ENCODE measurements around the gene EGLN3. TPM values are rescaled to one million over a fixed set of nuclear protein-coding genes. Genes with fewer than 3 reads are reported as not detected.
A peak's percentile ranks its signal among the peaks of the same experiment; 100 is the strongest.

Gene EGLN3
- 10 to 100 TPM; 12.7 to 13.7 TPM for total RNA-seq

DNA sequence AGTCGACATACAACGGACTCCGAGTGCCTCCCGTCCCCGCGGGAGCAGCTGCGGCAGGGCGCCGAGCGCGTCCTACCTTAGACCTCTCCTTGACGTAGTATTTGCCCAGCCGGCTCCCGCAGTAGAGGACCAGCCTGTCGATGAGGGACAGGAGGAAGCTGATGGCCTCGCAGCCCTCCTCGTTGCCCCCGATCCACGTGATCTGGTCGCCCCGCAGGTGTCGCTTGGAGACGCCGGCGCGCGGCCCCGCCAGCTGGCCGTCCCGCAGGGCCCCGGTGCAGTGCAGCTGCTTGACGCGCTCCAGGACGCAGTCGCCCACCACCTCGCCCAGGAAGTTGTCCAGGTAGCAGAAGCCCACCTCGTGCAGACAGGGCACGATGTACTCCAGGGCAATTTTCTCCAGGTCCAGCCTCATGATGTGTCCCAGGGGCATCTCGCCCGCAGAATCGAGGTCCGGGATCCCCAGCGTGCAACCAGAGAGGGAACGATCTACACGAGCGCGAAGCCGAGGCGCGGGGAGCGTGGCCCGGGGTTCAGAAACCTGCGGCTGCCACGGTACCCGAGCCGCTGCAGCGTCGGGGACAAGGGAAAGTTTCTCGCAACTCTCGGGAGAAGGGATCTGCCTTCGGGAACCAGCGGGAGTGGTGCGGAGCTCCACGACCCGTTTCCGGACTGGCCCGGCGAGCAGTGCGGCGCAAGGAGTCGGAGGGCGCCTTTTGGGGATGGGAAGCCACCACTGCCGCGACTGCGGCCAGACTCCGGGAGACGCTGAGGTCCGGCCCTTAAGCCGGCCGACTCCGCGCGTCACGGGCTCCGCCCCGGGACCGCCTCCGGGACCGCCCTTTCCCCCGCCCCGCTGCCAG lies at the start of gene EGLN3:
TSS of gene EGLN3 (minus strand) at position 755 of the 863 bp plus-strand sequence. CDS start at position 433, 322 bp downstream.
- ChIA-PET CTCF (interaction anchor here (1.4 to 1.7 kb wide), 2 partner anchors 148 kb away, joined by 4 to 6 read pairs; no protein-coding TSS in a partner anchor), POLR2A (interaction anchor here (0.5 kb wide), 1 partner anchor 26 kb away, joined by 3 read pairs; no protein-coding TSS in a partner anchor)
- H3K9me3 Mint-ChIP-seq (ENCODE audit: insufficient read depth), result no peaks in the 10 kb centered on the region
- H3K27ac Mint-ChIP-seq, result peak within 1 kb of the TSS; percentile 61
- H3K36me3 Mint-ChIP-seq (ENCODE audit: low read depth), result peaks cover 11% of the 10 kb centered on the region
- peaks cover 62% of the 10 kb centered on the region for H3K27me3 Mint-ChIP-seq (ENCODE audit: low read depth)
- ATAC-seq (peak; percentile 86), DNase-seq (peak; percentile 74)
- H3K4me3 Mint-ChIP-seq, result peak within 1 kb of the TSS; percentile 84
- peaks cover 36% of the 10 kb centered on the region for H3K4me1 Mint-ChIP-seq (ENCODE audit: low read depth)

DNA sequence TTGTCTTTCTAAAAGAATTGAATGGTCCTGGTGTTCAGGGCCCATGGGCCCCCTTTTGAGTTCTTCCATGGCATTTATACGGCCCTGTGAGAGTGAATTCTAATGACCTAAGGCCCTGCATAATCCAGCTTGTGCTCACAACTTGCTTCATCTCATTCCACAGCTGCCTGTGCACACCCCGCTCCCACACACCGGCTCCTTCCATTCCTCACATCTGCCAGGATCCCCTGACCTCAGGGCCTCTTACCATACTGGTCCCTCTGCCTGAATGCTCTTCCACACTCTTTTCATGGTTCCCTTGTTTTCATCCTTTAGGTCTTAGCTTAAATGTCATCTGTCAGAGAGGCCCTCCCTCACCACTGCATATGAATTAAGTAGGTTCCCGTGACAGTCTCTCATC lies 49.5 kb upstream of the EGLN3 start:
- DNase-seq (no peak), ATAC-seq (no peak)
- Mint-ChIP-seq H3K9me3 (ENCODE audit: insufficient read depth) (no peaks in the 10 kb centered on the region), H3K27me3 (ENCODE audit: low read depth) (peaks cover 25% of the 10 kb centered on the region), H3K27ac (no peak overlapping the region), H3K4me3 (no peak overlapping the region), H3K4me1 (ENCODE audit: low read depth) (no peaks in the 10 kb centered on the region), H3K36me3 (ENCODE audit: low read depth) (no peaks in the 10 kb centered on the region)
- POLR2A ChIA-PET, result no interaction called here
- CTCF ChIA-PET, result no interaction called here

DNA sequence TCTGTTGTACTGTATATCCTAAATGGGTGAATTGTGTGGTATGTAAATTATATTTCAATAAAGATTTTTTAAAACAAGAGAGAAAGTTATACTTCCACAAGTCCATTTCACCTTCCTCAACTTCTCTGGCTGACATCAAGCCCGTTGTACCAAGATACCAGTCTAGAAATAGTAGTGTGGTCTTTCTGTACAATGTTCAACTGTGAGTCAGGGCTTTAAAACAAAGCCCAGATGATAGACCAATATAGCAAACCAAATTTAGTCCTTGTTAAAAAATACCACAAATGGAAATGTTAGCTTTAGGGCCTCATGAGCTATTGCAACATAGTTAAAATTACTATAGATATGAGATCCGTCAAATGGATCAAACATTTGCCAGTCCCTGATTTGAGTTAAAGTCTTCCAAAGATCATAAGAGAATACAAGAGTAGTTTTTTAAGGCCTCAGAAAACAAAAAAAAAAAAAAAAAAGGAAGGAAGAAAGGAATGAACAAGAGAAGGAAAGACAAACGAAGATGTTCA lies 49.0 kb upstream of the EGLN3 start:
- ChIA-PET CTCF (no interaction called here), POLR2A (no interaction called here)
- H3K36me3 Mint-ChIP-seq (ENCODE audit: low read depth), result no peaks in the 10 kb centered on the region
- no peaks in the 10 kb centered on the region for H3K9me3 Mint-ChIP-seq (ENCODE audit: insufficient read depth)
- DNase-seq (no peak), ATAC-seq (no peak)
- H3K4me3 Mint-ChIP-seq, result no peak overlapping the region
- peaks cover 28% of the 10 kb centered on the region for H3K27me3 Mint-ChIP-seq (ENCODE audit: low read depth)
- H3K27ac Mint-ChIP-seq, result no peak overlapping the region
- H3K4me1 Mint-ChIP-seq (ENCODE audit: low read depth), result no peaks in the 10 kb centered on the region

DNA sequence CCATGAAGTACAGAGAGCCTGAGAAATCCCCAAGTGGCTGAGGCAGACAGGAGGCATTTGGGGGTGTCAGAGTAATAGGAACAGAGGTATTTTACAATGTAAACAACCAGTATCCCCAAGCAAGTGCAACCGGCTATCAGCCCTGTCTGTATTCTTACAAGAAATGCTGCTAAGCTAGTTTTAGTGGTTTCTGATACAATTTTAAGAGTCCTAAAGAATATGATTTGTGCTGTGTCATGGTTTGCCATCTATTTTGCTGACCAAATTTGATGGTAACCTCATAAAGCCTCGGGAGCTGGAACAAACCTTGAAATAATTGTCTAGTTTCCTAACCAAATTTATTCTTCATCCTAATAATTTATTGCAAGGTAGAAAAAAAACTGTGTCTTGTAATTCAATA lies 46.7 kb upstream of the EGLN3 start:
- ATAC-seq, result no peak
- Mint-ChIP-seq H3K4me3 (no peak overlapping the region), H3K9me3 (ENCODE audit: insufficient read depth) (no peaks in the 10 kb centered on the region), H3K36me3 (ENCODE audit: low read depth) (no peaks in the 10 kb centered on the region), H3K27me3 (ENCODE audit: low read depth) (peaks cover 28% of the 10 kb centered on the region), H3K4me1 (ENCODE audit: low read depth) (no peaks in the 10 kb centered on the region), H3K27ac (no peak overlapping the region)
- DNase-seq, result no peak
- ChIA-PET CTCF (no interaction called here), POLR2A (no interaction called here)

DNA sequence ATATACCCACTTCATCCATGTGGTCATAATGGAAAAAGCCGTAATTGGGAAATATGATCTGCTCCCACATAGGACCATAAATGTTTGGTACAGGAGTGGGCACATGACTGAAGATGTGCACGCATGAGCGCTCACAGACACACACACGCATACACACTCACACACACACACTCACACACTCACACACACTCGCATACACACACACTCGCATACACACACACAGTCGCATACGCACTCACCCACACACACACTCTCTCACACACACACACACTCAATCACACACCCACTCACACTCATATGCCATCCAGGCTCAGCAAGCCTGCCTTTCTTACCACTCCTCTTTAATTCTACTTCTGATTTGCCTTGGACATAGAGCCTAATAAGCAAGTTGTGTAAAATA lies 45.6 kb upstream of the EGLN3 start:
- Mint-ChIP-seq H3K9me3 (ENCODE audit: insufficient read depth) (no peaks in the 10 kb centered on the region), H3K27ac (no peak overlapping the region), H3K4me3 (no peak overlapping the region), H3K27me3 (ENCODE audit: low read depth) (peaks cover 29% of the 10 kb centered on the region), H3K4me1 (ENCODE audit: low read depth) (no peaks in the 10 kb centered on the region), H3K36me3 (ENCODE audit: low read depth) (no peaks in the 10 kb centered on the region)
- DNase-seq (no peak), ATAC-seq (no peak)
- CTCF ChIA-PET, result no interaction called here
- POLR2A ChIA-PET, result no interaction called here

DNA sequence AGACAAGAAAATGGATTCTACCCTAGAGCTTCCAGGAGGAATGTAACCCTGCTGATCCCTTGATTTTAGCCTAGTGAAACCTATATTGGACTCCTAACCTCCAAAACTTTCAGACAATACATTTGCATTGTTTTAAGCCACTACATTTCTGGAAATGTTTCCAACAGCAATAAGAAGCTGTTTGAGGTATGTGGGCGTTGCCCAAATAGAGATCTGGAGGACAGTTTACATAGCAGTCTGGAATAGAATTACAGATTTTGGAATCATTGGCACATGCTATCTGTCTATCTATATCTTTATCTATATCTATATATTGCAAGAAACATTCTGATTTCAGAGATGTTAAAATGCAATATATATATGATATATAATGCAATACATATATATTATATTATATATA lies 42.4 kb upstream of the EGLN3 start:
- no peak overlapping the region for H3K27ac Mint-ChIP-seq
- H3K9me3 Mint-ChIP-seq (ENCODE audit: insufficient read depth), result no peaks in the 10 kb centered on the region
- peaks cover 30% of the 10 kb centered on the region for H3K27me3 Mint-ChIP-seq (ENCODE audit: low read depth)
- DNase-seq, result no peak
- H3K36me3 Mint-ChIP-seq (ENCODE audit: low read depth), result no peaks in the 10 kb centered on the region
- no peak for ATAC-seq
- POLR2A ChIA-PET, result interaction anchor here (0.6 kb wide), 1 partner anchor 65 kb away, joined by 3 read pairs; no protein-coding TSS in a partner anchor
- CTCF ChIA-PET, result interaction anchor here (0.8 kb wide), 1 partner anchor 153 kb away, joined by 4 read pairs; no protein-coding TSS in a partner anchor
- no peak overlapping the region for H3K4me3 Mint-ChIP-seq
- peaks cover 10% of the 10 kb centered on the region for H3K4me1 Mint-ChIP-seq (ENCODE audit: low read depth)

DNA sequence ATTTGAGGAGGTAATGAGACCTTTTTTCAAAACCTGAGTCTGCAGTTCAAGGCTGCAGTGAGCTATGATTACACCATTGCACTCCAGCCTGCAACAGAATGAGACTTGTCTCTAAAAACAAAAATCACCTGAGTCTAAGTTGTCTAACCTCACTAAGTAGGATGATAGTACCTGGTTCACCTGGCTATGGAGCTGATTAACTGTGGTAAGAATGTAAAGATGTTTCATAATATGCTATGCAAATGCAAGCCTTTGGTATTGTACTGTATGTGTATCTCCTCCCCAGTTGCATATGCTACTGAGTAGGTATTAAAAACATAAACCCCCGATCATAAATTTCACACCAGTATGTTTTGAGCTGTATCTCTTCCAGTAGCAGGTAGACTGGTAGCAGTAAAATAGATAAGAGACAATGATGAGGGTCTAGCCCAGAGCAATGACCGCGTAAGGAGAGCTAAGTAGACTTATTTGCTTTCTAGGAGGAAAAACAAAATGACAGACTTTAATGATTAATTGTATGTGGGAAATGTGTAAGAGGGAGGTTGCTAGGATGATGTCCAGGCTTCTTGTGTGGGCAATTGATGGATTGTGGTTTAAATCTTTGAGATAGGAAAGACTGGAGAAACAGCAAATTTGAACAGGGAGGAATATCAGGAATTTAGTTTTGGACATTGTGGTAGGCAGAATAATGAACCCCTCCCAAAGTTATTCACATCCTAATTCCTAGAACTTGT lies 41.6 kb upstream of the EGLN3 start:
- Mint-ChIP-seq H3K36me3 (ENCODE audit: low read depth) (no peaks in the 10 kb centered on the region), H3K27ac (no peak overlapping the region), H3K9me3 (ENCODE audit: insufficient read depth) (no peaks in the 10 kb centered on the region), H3K4me3 (no peak overlapping the region), H3K27me3 (ENCODE audit: low read depth) (peaks cover 30% of the 10 kb centered on the region), H3K4me1 (ENCODE audit: low read depth) (peaks cover 10% of the 10 kb centered on the region)
- DNase-seq (no peak), ATAC-seq (no peak)
- POLR2A ChIA-PET, result no interaction called here
- CTCF ChIA-PET, result interaction anchor here (0.8 kb wide), 1 partner anchor 152 kb away, joined by 4 read pairs; no protein-coding TSS in a partner anchor

DNA sequence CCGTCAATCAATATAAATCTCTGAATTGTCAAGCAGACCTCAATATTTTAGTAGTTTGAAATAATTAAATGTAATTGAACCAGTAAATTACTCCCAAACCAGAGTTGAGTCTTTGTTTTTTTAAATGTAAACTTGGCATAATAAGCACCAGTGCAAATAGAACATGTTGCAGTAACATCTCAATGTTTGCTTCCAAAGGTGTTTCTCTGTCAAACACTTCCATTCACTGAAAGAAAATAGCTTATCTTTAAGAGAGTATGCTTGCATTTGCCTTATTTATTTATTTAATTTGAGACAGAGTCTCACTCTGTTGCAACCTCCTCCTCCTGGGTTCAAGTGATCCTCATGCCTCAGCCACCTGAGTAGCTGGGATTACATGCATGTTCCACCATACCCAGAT lies 39.9 kb upstream of the EGLN3 start:
- Mint-ChIP-seq H3K27ac (no peak overlapping the region), H3K27me3 (ENCODE audit: low read depth) (peaks cover 26% of the 10 kb centered on the region), H3K36me3 (ENCODE audit: low read depth) (peaks cover 2% of the 10 kb centered on the region), H3K4me1 (ENCODE audit: low read depth) (peaks cover 10% of the 10 kb centered on the region), H3K9me3 (ENCODE audit: insufficient read depth) (no peaks in the 10 kb centered on the region), H3K4me3 (no peak overlapping the region)
- POLR2A ChIA-PET, result no interaction called here
- CTCF ChIA-PET, result interaction anchor here (1.4 to 1.9 kb wide), 2 partner anchors 108 to 198 kb away, joined by 4 to 6 read pairs; no protein-coding TSS in a partner anchor
- ATAC-seq, result no peak
- DNase-seq, result no peak

DNA sequence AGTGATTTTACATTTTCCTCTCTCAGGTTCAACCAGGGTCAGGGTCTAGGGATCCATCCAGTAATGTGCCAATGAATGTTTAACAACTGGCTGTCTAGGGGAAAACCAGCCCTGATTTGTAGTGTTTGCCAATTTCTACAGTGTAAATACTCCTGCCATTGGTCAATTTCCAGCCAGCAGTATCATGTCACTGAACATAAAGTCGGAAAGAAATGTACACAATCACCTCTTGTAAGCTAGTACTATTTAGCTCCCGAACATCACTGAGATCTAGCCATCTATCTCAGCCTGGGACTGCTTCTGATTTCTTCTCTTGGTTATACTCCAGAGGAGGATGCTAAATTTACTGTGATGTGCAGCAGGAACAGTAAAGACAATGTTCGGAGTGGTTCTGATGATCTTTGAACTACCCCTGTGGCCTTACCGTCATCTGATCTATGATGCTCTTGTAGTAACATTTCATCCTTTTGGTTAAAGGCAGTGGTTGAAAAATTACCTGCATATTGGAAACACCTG lies 36.7 kb upstream of the EGLN3 start:
- ATAC-seq (no peak), DNase-seq (no peak)
- ChIA-PET CTCF (no interaction called here), POLR2A (no interaction called here)
- Mint-ChIP-seq H3K27ac (no peak overlapping the region), H3K36me3 (ENCODE audit: low read depth) (peaks cover 8% of the 10 kb centered on the region), H3K4me1 (ENCODE audit: low read depth) (peaks cover 10% of the 10 kb centered on the region), H3K4me3 (no peak overlapping the region), H3K9me3 (ENCODE audit: insufficient read depth) (no peaks in the 10 kb centered on the region), H3K27me3 (ENCODE audit: low read depth) (peaks cover 21% of the 10 kb centered on the region)

DNA sequence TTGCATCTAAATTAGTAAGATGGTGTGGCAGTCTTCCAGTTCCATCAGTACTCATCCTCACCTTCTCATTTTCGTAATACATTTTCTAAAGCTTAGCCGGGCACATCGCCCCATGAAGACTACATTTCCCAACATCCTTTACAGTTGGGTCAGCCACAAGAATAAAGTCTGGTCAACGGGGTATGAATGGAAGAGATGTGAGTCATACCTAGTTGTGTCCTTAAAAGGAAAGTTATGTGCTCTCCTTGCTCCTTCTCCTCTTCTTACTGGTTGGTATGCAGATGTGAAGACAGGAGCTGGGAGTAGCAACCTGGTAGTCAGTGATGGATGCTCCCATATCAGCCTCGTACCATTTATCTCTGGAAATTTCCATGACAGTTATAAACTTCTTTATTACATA lies 35.9 kb upstream of the EGLN3 start:
- POLR2A ChIA-PET, result no interaction called here
- DNase-seq (no peak), ATAC-seq (no peak)
- Mint-ChIP-seq H3K27me3 (ENCODE audit: low read depth) (peaks cover 13% of the 10 kb centered on the region), H3K27ac (no peak overlapping the region), H3K9me3 (ENCODE audit: insufficient read depth) (no peaks in the 10 kb centered on the region), H3K4me1 (ENCODE audit: low read depth) (peaks cover 10% of the 10 kb centered on the region), H3K4me3 (no peak overlapping the region), H3K36me3 (ENCODE audit: low read depth) (peaks cover 8% of the 10 kb centered on the region)
- CTCF ChIA-PET, result no interaction called here

DNA sequence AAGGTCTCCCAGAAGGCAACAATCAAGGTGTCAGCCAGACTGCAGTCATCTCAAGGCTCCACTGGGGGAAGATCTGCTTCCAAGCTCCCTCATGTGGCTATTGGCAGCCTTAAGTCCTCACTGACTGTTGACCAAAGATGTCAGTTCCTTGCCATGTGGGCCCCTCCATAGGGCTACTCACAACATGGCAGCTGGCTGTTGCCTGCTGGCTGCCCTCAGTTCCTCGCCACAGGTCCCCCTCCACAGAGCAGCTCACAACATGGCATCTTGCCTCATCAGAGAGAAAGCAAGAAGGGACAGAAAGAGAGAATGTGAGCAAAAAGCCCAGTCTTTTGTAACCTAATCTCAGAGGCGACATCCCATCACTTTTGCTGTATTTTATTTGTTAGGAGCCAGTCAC lies 34.4 kb upstream of the EGLN3 start:
- ChIA-PET POLR2A (no interaction called here), CTCF (no interaction called here)
- DNase-seq (no peak), ATAC-seq (no peak)
- Mint-ChIP-seq H3K4me3 (no peak overlapping the region), H3K36me3 (ENCODE audit: low read depth) (peaks cover 8% of the 10 kb centered on the region), H3K9me3 (ENCODE audit: insufficient read depth) (no peaks in the 10 kb centered on the region), H3K4me1 (ENCODE audit: low read depth) (peaks cover 9% of the 10 kb centered on the region), H3K27ac (no peak overlapping the region), H3K27me3 (ENCODE audit: low read depth) (peaks cover 10% of the 10 kb centered on the region)

Data from activated CD8-positive, alpha-beta T cell treated with anti-CD3 and anti-CD28 coated beads, Interleukin-2, amount 10 ng/mL, durations not matched to agents 7 days and 5 days (primary cell).